HPDE6-E6E7 (cell line): Measurements from ENCODE around the gene UQCR11.
A peak's percentile ranks its signal among the peaks of the same experiment; 100 is the strongest.

ENCODE experiments used
- DNase-seq: peaks from one replicate; pipeline ENCODE4 v3.0.0; 2011; ENCODE audit warnings: missing footprints; ENCODE audit errors: extremely low spot score

The UQCR11 gene

GRCh38 chr19:1569997-1570396 is 35.3 kb downstream of the UQCR11 start:
- no peak for DNase-seq

- peak; percentile 87 for DNase-seq
Measured at GRCh38 chr19:1568320-1569019, 36.8 kb downstream of the UQCR11 start, which contains the start of gene MEX3D. Gene MEX3D, minus strand, starts transcription at chr19:1568325. Its CDS starts 267 bp downstream, at chr19:1568058.

- DNase-seq, result no peak
Measured at GRCh38 chr19:1567848-1568227, 37.4 kb downstream of the UQCR11 start.

GRCh38 chr19:1567116-1567847 is 38.0 kb downstream of the UQCR11 start:
- no peak for DNase-seq

- peak; percentile 57 for DNase-seq
Measured at GRCh38 chr19:1566392-1567115, 38.7 kb downstream of the UQCR11 start.

GRCh38 chr19:1563251-1563650 is 42.0 kb downstream of the UQCR11 start:
- DNase-seq, result no peak

- DNase-seq, result no peak
Measured at GRCh38 chr19:1561236-1561842, 43.9 kb downstream of the UQCR11 start.

- no peak for DNase-seq
Measured at GRCh38 chr19:1560286-1560882, 44.9 kb downstream of the UQCR11 start.

GRCh38 chr19:1558552-1558951 is 46.7 kb downstream of the UQCR11 start:
- no peak for DNase-seq

- DNase-seq, result no peak
Measured at GRCh38 chr19:1556390-1557070, 48.7 kb downstream of the UQCR11 start.

- no peak for DNase-seq
Measured at GRCh38 chr19:1555487-1556389, 49.5 kb downstream of the UQCR11 start.

- no peak for DNase-seq
Measured at GRCh38 chr19:1554968-1555367, 50.3 kb downstream of the UQCR11 start.

GRCh38 chr19:1553415-1553814 is 51.8 kb downstream of the UQCR11 start:
- DNase-seq, result no peak

GRCh38 chr19:1551068-1552040 is 53.9 kb downstream of the UQCR11 start:
- no peak for DNase-seq

- no peak for DNase-seq
Measured at GRCh38 chr19:1549332-1549945, 55.8 kb downstream of the UQCR11 start.
